Neural progenitor cell (in vitro differentiated cells): ENCODE results near the gene ARHGEF5. TPM values are rescaled to one million over a fixed set of nuclear protein-coding genes. Genes with fewer than 3 reads are reported as not detected.
"Not testable (repeated sequence)": the region's sequence is repeated elsewhere in the genome, so short reads cannot be mapped to it uniquely, and the experiment has no call there.

Experiments
- DNase-seq: peaks from one replicate; pipeline ENCODE4 v3.0.0-alpha.2; 2016; ENCODE audit warnings: low spot score
- H2AFZ ChIP-seq: fragments of 200-600 bp; sonication (generic); replicated peaks from 2 replicates; pipeline ENCODE4 v1.6.1; 2016; ENCODE audit warnings: antibody characterized with exemption
- H3F3A ChIP-seq: fragments of 200-600 bp; sonication (generic); 2 replicates; pipeline ENCODE4 v1.6.1; 2016; ENCODE audit warnings: antibody characterized with exemption, low read depth
- H3K27ac ChIP-seq: fragments of 200-600 bp; sonication (generic); 2 replicates; pipeline ENCODE4 v1.5.1; 2016; ENCODE audit warnings: mild to moderate bottlenecking
- H3K27me3 ChIP-seq: fragments of 200-600 bp; sonication (generic); 2 replicates; pipeline ENCODE4 v1.6.1; 2016; ENCODE audit warnings: mild to moderate bottlenecking, moderate library complexity
- H3K36me3 ChIP-seq: fragments of 200-600 bp; sonication (generic); 2 replicates; pipeline ENCODE4 v1.5.1; 2016
- H3K4me1 ChIP-seq: fragments of 200-600 bp; sonication (generic); 2 replicates; pipeline ENCODE4 v1.6.1; 2016; ENCODE audit warnings: mixed run types
- H3K4me2 ChIP-seq: fragments of 200-600 bp; sonication (generic); 2 replicates; pipeline ENCODE4 v1.6.1; 2016
- H3K4me3 ChIP-seq: fragments of 200-600 bp; sonication (generic); 2 replicates; pipeline ENCODE4 v1.5.1; 2016
- H3K79me2 ChIP-seq: fragments of 200-600 bp; sonication (generic); 2 replicates; pipeline ENCODE4 v1.6.1; 2016; ENCODE audit warnings: low read depth
- H3K9ac ChIP-seq: fragments of 200-600 bp; sonication (generic); 2 replicates; pipeline ENCODE4 v1.6.1; 2016
- H3K9me3 ChIP-seq: fragments of 200-600 bp; sonication (generic); 2 replicates; pipeline ENCODE4 v1.5.1; 2016; ENCODE audit warnings: low read depth
- H4K20me1 ChIP-seq: fragments of 200-600 bp; sonication (generic); 2 replicates; pipeline ENCODE4 v1.6.1; 2016; ENCODE audit warnings: low read depth
- H3K27ac Mint-ChIP-seq: 3 replicates; pipeline ENCODE4 v1.8.0; 2021; ENCODE audit warnings: mixed read lengths
- H3K27me3 Mint-ChIP-seq: 2 replicates; pipeline ENCODE4 v1.8.0; 2022; ENCODE audit warnings: low read depth, mild to moderate bottlenecking, inconsistent platforms, moderate library complexity, mixed read lengths; ENCODE audit not compliant: insufficient read depth
- H3K36me3 Mint-ChIP-seq: 3 replicates; pipeline ENCODE4 v1.8.0; 2021; ENCODE audit warnings: mixed read lengths
- H3K4me1 Mint-ChIP-seq: 3 replicates; pipeline ENCODE4 v1.8.0; 2021; ENCODE audit warnings: mixed read lengths
- H3K4me3 Mint-ChIP-seq: 3 replicates; pipeline ENCODE4 v1.8.0; 2021; ENCODE audit warnings: mild to moderate bottlenecking, moderate library complexity, mixed read lengths
- H3K9me3 Mint-ChIP-seq: 3 replicates; pipeline ENCODE4 v1.8.0; 2020; ENCODE audit warnings: mixed read lengths
- EZH2 ChIP-seq: fragments of 200-600 bp; sonication (generic); IDR thresholded peaks from 2 replicates; pipeline ENCODE4 v1.6.1; 2017; ENCODE audit warnings: antibody characterized with exemption, mild to moderate bottlenecking, moderate library complexity
- EZH2phosphoT487 ChIP-seq: fragments of 200-600 bp; sonication (generic); IDR thresholded peaks from 2 replicates; pipeline ENCODE4 v1.6.1; 2017; ENCODE audit warnings: antibody characterized with exemption
- total RNA-seq: library from RNA; depleted of rRNA; stranded (reverse); fragments of >200 nt; gene quantifications from 2 replicates; pipeline ENCODE4 v1.2.3, GENCODE V29; 2015; ENCODE audit warnings: low replicate concordance
- TF ChIP-seq, protein P1 (sequence below): fragments of 200-600 bp; sonication (generic); IDR thresholded peaks from 2 replicates; pipeline ENCODE4 v1.5.1; 2017; ENCODE audit warnings: antibody characterized with exemption, mild to moderate bottlenecking

ARHGEF5 gene
- total RNA-seq, 1 donor from 2014 or later: 3.7 TPM

DNA sequence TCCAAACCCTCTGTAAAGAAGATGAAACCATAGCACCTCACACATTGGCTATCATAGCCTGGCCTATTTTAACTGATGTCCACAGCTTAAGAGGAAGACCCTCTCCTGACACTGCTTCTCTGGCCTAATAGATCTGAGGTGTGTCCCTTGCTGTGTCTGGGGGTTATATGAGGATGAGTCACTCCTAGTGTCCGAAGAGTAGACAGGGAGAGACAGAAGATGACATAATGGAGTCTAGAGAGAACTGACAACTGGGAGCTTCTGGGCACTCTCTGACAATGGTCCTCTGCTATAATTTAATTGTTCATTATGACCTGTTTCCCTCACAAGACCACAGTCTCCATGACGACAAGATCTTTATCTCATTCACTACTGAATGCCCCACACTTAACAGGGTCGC, 6.9 kb downstream of the ARHGEF5 start:
- H4K20me1 ChIP-seq, H3K79me2 ChIP-seq, H3K4me1 Mint-ChIP-seq, H3K9ac ChIP-seq, H3K4me1 ChIP-seq, H2AFZ ChIP-seq, DNase-seq, H3K36me3 ChIP-seq, H3K36me3 Mint-ChIP-seq, H3K27me3 ChIP-seq, H3F3A ChIP-seq, H3K27ac Mint-ChIP-seq, H3K9me3 ChIP-seq, H3K27me3 Mint-ChIP-seq, H3K27ac ChIP-seq, H3K4me3 ChIP-seq, H3K9me3 Mint-ChIP-seq, H3K4me2 ChIP-seq, H3K4me3 Mint-ChIP-seq: not testable (repeated sequence)

DNA sequence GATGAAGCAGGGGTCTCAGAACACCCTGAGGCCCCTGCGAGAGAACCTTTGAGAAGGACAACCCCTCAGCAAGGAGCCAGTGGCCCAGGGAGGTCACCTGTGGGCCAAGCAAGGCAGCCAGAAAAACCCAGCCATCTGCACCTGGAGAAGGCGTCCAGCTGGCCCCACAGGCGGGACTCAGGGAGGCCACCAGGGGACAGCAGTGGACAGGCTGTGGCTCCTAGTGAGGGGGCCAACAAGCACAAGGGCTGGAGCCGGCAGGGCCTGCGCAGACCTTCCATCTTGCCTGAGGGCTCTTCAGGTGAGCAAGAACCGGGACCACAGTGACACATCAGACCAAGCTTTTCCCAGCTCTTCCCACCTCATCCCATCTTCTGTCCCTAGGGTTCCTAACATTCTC, 10.3 kb downstream of the ARHGEF5 start:
- not testable (repeated sequence) for H3K27ac ChIP-seq, H3K36me3 Mint-ChIP-seq, H3K9me3 ChIP-seq, H3F3A ChIP-seq, H4K20me1 ChIP-seq, H3K4me1 Mint-ChIP-seq, H3K79me2 ChIP-seq, H2AFZ ChIP-seq, H3K9ac ChIP-seq, H3K27ac Mint-ChIP-seq, H3K36me3 ChIP-seq, H3K4me3 Mint-ChIP-seq, H3K4me1 ChIP-seq, H3K27me3 ChIP-seq, DNase-seq, H3K4me2 ChIP-seq, H3K4me3 ChIP-seq, H3K9me3 Mint-ChIP-seq, H3K27me3 Mint-ChIP-seq

DNA sequence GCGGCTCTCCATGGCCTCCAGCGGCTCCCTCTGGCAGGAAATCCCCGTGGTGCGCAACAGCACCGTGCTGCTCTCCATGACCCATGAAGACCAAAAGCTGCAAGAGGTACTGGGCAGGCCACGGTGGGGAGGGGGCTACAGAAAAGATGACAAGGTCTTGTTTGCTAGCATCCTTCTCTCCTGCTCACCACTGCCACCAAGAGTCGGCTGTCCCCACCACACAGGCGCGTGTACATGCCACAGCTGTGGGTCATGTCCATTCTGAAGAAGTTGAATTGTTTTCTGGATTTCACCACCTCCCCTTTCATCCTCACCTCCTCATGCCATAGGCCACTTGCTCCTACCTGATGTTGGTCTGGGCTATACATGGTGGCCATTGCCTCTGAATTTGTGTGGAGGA, 12.0 kb downstream of the ARHGEF5 start:
- H3K36me3 Mint-ChIP-seq, H4K20me1 ChIP-seq, H3K27ac Mint-ChIP-seq, H3K4me3 ChIP-seq, H3K27ac ChIP-seq, DNase-seq, H3K36me3 ChIP-seq, H3K9me3 Mint-ChIP-seq, H3K27me3 Mint-ChIP-seq, H3K4me1 ChIP-seq, H3F3A ChIP-seq, H3K4me2 ChIP-seq, H3K79me2 ChIP-seq, H2AFZ ChIP-seq, H3K27me3 ChIP-seq, H3K9ac ChIP-seq, H3K9me3 ChIP-seq, H3K4me3 Mint-ChIP-seq, H3K4me1 Mint-ChIP-seq: not testable (repeated sequence)

DNA sequence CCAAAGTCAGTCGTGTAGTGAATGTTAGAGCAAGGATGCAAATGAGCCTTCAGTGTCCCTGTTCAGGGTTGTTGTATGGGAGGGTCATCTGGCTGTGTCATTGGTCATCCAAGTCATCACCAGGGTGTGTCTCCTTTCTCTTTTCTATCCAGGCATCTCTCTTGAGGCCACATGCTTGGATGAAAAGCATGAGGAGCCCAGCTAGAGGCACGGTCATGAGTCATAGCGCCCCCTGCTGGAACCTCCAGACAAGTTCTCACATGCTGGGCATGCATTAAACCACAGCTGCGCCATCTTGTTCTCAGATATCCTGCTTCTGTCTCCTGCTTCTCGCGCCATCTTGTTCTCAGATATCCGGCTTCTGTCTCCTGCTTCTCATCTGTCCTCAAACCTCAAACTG, 14.0 kb downstream of the ARHGEF5 start:
- H3K9me3 ChIP-seq, H3K27ac Mint-ChIP-seq, H3K36me3 ChIP-seq, H3K27ac ChIP-seq, H3K4me1 ChIP-seq, H3K4me2 ChIP-seq, H4K20me1 ChIP-seq, H3K36me3 Mint-ChIP-seq, H2AFZ ChIP-seq, H3K4me3 ChIP-seq, H3F3A ChIP-seq, H3K27me3 ChIP-seq, H3K9ac ChIP-seq, H3K79me2 ChIP-seq, H3K27me3 Mint-ChIP-seq, H3K4me3 Mint-ChIP-seq, DNase-seq, H3K4me1 Mint-ChIP-seq, H3K9me3 Mint-ChIP-seq: not testable (repeated sequence)

DNA sequence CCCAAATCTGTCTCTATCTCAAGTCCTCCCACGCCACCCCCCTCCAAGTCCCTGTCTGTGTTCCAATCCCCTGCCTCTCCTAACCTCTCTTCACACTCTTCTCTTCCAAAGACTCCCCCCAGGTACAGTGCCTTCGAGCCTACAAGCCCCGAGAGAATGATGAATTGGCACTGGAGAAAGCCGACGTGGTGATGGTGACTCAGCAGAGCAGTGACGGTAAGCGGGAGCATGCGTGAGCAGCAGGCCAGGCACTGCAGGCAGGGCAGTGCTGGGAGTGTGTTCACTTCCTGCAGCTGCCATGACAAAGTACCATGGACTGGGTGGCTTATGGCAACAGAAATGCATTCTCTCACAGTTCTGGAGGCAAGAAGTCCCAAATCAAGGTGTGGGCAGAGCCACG, 23.4 kb downstream of the ARHGEF5 start:
- no peaks in the 10 kb centered on the region for H4K20me1 ChIP-seq
- Mint-ChIP-seq H3K36me3 (no peaks in the 10 kb centered on the region), H3K4me1 (no peaks in the 10 kb centered on the region), H3K9me3 (no peaks in the 10 kb centered on the region), H3K27me3 (no peaks in the 10 kb centered on the region), H3K27ac (no peak overlapping the region), H3K4me3 (no peak overlapping the region)
- H3K79me2 ChIP-seq: no peaks in the 10 kb centered on the region
- H3F3A ChIP-seq: no peaks in the 10 kb centered on the region
- H2AFZ ChIP-seq: no peak overlapping the region
- no peaks in the 10 kb centered on the region for H3K4me1 ChIP-seq
- DNase-seq: no peak
- no peaks in the 10 kb centered on the region for H3K27me3 ChIP-seq
- TF ChIP-seq EZH2 (no peak), EZH2phosphoT487 (no peak)
- TF ChIP-seq, protein P1, sequence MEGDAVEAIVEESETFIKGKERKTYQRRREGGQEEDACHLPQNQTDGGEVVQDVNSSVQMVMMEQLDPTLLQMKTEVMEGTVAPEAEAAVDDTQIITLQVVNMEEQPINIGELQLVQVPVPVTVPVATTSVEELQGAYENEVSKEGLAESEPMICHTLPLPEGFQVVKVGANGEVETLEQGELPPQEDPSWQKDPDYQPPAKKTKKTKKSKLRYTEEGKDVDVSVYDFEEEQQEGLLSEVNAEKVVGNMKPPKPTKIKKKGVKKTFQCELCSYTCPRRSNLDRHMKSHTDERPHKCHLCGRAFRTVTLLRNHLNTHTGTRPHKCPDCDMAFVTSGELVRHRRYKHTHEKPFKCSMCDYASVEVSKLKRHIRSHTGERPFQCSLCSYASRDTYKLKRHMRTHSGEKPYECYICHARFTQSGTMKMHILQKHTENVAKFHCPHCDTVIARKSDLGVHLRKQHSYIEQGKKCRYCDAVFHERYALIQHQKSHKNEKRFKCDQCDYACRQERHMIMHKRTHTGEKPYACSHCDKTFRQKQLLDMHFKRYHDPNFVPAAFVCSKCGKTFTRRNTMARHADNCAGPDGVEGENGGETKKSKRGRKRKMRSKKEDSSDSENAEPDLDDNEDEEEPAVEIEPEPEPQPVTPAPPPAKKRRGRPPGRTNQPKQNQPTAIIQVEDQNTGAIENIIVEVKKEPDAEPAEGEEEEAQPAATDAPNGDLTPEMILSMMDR: no peak
- no peak overlapping the region for H3K9ac ChIP-seq
- H3K4me3 ChIP-seq: no peak overlapping the region
- H3K36me3 ChIP-seq: no peaks in the 10 kb centered on the region
- H3K4me2 ChIP-seq: no peak overlapping the region
- H3K9me3 ChIP-seq: no peaks in the 10 kb centered on the region
- no peak overlapping the region for H3K27ac ChIP-seq
